DND-41 (cell line): ENCODE measurements around the gene FBXW12.

Experiments
- ATAC-seq: fragments of 200-7000 bp; cut with Tn5 transposase; 3 replicates; pipeline ENCODE4 v1.9.1; 2021; ENCODE audit warnings: low read depth; ENCODE audit not compliant: insufficient read depth
- DNase-seq: peaks from one replicate; pipeline ENCODE4 v3.0.0-alpha.2; 2020
- H2AFZ ChIP-seq: 2 replicates; pipeline ENCODE4 v1.6.0; 2012; ENCODE audit warnings: low read depth, low read length
- H3K27ac ChIP-seq: 2 replicates; pipeline ENCODE4 v1.5.1; 2012; ENCODE audit warnings: low read length, inconsistent platforms
- H3K27me3 ChIP-seq: fragments of 200-600 bp; sonication (generic); 2 replicates; pipeline ENCODE4 v1.6.0; 2012; ENCODE audit warnings: low read length, mild to moderate bottlenecking, inconsistent platforms; ENCODE audit not compliant: insufficient read depth, poor library complexity
- H3K36me3 ChIP-seq: 2 replicates; pipeline ENCODE4 v1.5.1; 2012; ENCODE audit warnings: low read length, inconsistent platforms; ENCODE audit not compliant: insufficient read depth
- H3K4me1 ChIP-seq: 2 replicates; pipeline ENCODE4 v1.5.1; 2012; ENCODE audit warnings: mild to moderate bottlenecking, low read length; ENCODE audit not compliant: insufficient read depth
- H3K4me2 ChIP-seq: 2 replicates; pipeline ENCODE4 v1.6.0; 2012; ENCODE audit warnings: mild to moderate bottlenecking, moderate library complexity, low read length, inconsistent platforms; ENCODE audit not compliant: insufficient read depth
- H3K4me3 ChIP-seq, 2 experiments: fragments of 200-600 bp in 1 of 2; shearing (Covaris generic) in 1 of 2; 2 replicates each; pipeline ENCODE4 v1.5.1; 2012 to 2016; ENCODE audit warnings: inconsistent platforms in 2 of 2, low read length in 2 of 2, mild to moderate bottlenecking in 2 of 2, low read depth in 1 of 2, moderate library complexity in 1 of 2
- H3K79me2 ChIP-seq: 2 replicates; pipeline ENCODE4 v1.6.0; 2012; ENCODE audit warnings: low read length, inconsistent platforms; ENCODE audit not compliant: insufficient read depth
- H3K9ac ChIP-seq: 2 replicates; pipeline ENCODE4 v1.6.0; 2012; ENCODE audit warnings: low read depth, mild to moderate bottlenecking, inconsistent platforms, low read length, moderate library complexity
- H3K9me3 ChIP-seq: 2 replicates; pipeline ENCODE4 v1.5.1; 2012; ENCODE audit warnings: low read length, moderate library complexity, mild to moderate bottlenecking, inconsistent platforms; ENCODE audit not compliant: insufficient read depth, severe bottlenecking
- H4K20me1 ChIP-seq: 2 replicates; pipeline ENCODE4 v1.6.0; 2012; ENCODE audit warnings: low read length; ENCODE audit not compliant: insufficient read depth
- EZH2 ChIP-seq: IDR thresholded peaks from 3 replicates; pipeline ENCODE4 v1.6.1; 2012; ENCODE audit warnings: borderline replicate concordance, low read depth, mild to moderate bottlenecking, moderate library complexity, low read length, inconsistent platforms; ENCODE audit not compliant: severe bottlenecking
- TF ChIP-seq, protein P1 (sequence below): IDR thresholded peaks from 2 replicates; pipeline ENCODE4 v1.5.1; 2012; ENCODE audit warnings: borderline replicate concordance, low read length, moderate library complexity, mild to moderate bottlenecking; ENCODE audit not compliant: poor library complexity, severe bottlenecking; ENCODE audit errors: extremely low read depth

The FBXW12 gene

GRCh38 chr3:48370333-48370713 is 1.7 kb upstream of the FBXW12 start:
- H3K4me2 ChIP-seq, result no peak overlapping the region
- H3K4me3 ChIP-seq, result no peak overlapping the region
- no peak overlapping the region for H3K27ac ChIP-seq
- no peaks in the 10 kb centered on the region for H3K36me3 ChIP-seq
- H3K27me3 ChIP-seq, result peaks cover 4% of the 10 kb centered on the region
- no peaks in the 10 kb centered on the region for H3K4me1 ChIP-seq
- TF ChIP-seq EZH2, result no peak
- TF ChIP-seq, protein P1, sequence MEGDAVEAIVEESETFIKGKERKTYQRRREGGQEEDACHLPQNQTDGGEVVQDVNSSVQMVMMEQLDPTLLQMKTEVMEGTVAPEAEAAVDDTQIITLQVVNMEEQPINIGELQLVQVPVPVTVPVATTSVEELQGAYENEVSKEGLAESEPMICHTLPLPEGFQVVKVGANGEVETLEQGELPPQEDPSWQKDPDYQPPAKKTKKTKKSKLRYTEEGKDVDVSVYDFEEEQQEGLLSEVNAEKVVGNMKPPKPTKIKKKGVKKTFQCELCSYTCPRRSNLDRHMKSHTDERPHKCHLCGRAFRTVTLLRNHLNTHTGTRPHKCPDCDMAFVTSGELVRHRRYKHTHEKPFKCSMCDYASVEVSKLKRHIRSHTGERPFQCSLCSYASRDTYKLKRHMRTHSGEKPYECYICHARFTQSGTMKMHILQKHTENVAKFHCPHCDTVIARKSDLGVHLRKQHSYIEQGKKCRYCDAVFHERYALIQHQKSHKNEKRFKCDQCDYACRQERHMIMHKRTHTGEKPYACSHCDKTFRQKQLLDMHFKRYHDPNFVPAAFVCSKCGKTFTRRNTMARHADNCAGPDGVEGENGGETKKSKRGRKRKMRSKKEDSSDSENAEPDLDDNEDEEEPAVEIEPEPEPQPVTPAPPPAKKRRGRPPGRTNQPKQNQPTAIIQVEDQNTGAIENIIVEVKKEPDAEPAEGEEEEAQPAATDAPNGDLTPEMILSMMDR, result no peak
- no peaks in the 10 kb centered on the region for H3K79me2 ChIP-seq
- no peak overlapping the region for H2AFZ ChIP-seq
- H3K9me3 ChIP-seq, result no peaks in the 10 kb centered on the region
- H3K9ac ChIP-seq, result no peak overlapping the region
- ATAC-seq (no peak), DNase-seq (no peak)
- no peaks in the 10 kb centered on the region for H4K20me1 ChIP-seq

GRCh38 chr3:48372377-48372770 is 355 bp downstream of the FBXW12 start:
- Histone ChIP-seq H3K27ac (no peak overlapping the region), H3K36me3 (no peaks in the 10 kb centered on the region), H3K9ac (no peak overlapping the region), H3K27me3 (peaks cover 4% of the 10 kb centered on the region), H3K79me2 (no peaks in the 10 kb centered on the region), H3K4me1 (no peaks in the 10 kb centered on the region), H2AFZ (no peak overlapping the region), H4K20me1 (no peaks in the 10 kb centered on the region), H3K4me2 (no peak overlapping the region), H3K4me3 (no peak overlapping the region), H3K9me3 (no peaks in the 10 kb centered on the region)
- no peak for DNase-seq
- no peak for ATAC-seq
- TF ChIP-seq EZH2, result no peak
- TF ChIP-seq, protein P1, result no peak

GRCh38 chr3:48372862-48373435 is 930 bp downstream of the FBXW12 start:
- Histone ChIP-seq H3K4me1 (no peaks in the 10 kb centered on the region), H3K79me2 (no peaks in the 10 kb centered on the region), H3K4me3 (no peak overlapping the region), H3K9ac (no peak overlapping the region), H3K27me3 (peaks cover 4% of the 10 kb centered on the region), H3K4me2 (no peak overlapping the region), H3K27ac (no peak overlapping the region), H3K9me3 (no peaks in the 10 kb centered on the region), H4K20me1 (no peaks in the 10 kb centered on the region), H3K36me3 (no peaks in the 10 kb centered on the region), H2AFZ (no peak overlapping the region)
- ATAC-seq (no peak), DNase-seq (no peak)
- TF ChIP-seq EZH2, result no peak
- TF ChIP-seq, protein P1, result no peak

DNA sequence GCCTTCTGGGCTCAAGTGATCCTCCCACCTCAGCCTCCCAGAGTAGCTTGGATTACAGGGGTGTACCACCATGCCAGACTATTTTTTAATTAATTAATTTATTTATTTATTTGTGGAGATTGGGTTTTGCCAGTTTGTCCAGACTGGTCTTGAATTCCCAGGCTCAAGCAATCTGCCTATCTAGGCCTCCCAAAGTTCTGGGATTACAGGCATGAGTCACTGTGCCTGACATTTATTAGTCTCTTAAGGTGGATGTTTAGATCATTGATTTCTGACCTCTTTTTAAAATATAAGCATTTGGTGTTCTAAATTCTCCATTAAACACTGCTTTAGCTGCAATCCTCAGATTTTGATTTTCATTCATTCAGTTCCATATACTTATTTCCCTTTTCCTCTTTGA is 15.6 kb downstream of the FBXW12 start:
- no peaks in the 10 kb centered on the region for H3K9me3 ChIP-seq
- no peaks in the 10 kb centered on the region for H3K36me3 ChIP-seq
- H3K79me2 ChIP-seq, result no peaks in the 10 kb centered on the region
- no peak overlapping the region for H3K4me3 ChIP-seq
- H3K4me2 ChIP-seq, result no peak overlapping the region
- no peak overlapping the region for H3K27ac ChIP-seq
- no peak overlapping the region for H3K9ac ChIP-seq
- no peaks in the 10 kb centered on the region for H3K4me1 ChIP-seq
- no peak overlapping the region for H2AFZ ChIP-seq
- DNase-seq, result no peak
- H4K20me1 ChIP-seq, result no peaks in the 10 kb centered on the region
- peaks cover 5% of the 10 kb centered on the region for H3K27me3 ChIP-seq
- ATAC-seq, result no peak
- TF ChIP-seq, protein P1, result no peak
- TF ChIP-seq EZH2, result no peak
